HepG2 (cell line): ENCODE results near the gene ELMO2. TPM values are rescaled to one million over a fixed set of nuclear protein-coding genes. Genes with fewer than 3 reads are reported as not detected.

Source experiments
- DR1 ChIP-seq: sonication (generic); formaldehyde crosslinking; IDR thresholded peaks from 2 replicates; pipeline ENCODE4 v1.8.0; 2021; ENCODE audit warnings: mild to moderate bottlenecking, missing genetic modification reagents, inconsistent platforms
- EZH2 ChIP-seq: conservative IDR thresholded peaks from 2 replicates; pipeline ENCODE4 v1.6.1; 2012; ENCODE audit warnings: mild to moderate bottlenecking, low read depth, low read length, moderate library complexity
- HBP1 ChIP-seq: IDR thresholded peaks from 2 replicates; pipeline ENCODE4 v1.6.1; 2016; ENCODE audit warnings: low read depth, control low read depth
- HCFC1 ChIP-seq: fragments of 150-350 bp; IDR thresholded peaks from 2 replicates; pipeline ENCODE4 v1.6.1; 2014; ENCODE audit warnings: low read depth, low read length
- ISX ChIP-seq: sonication (generic); formaldehyde crosslinking; conservative IDR thresholded peaks from 2 replicates; pipeline ENCODE4 v1.5.0; 2020; ENCODE audit warnings: missing genetic modification reagents
- KDM2A ChIP-seq: sonication (generic); formaldehyde crosslinking; IDR thresholded peaks from 2 replicates; pipeline ENCODE4 v1.4.0; 2020; ENCODE audit warnings: low read depth, missing genetic modification reagents, borderline replicate concordance
- MED13 ChIP-seq: sonication (generic); formaldehyde crosslinking; IDR thresholded peaks from 2 replicates; pipeline ENCODE4 v1.5.0; 2020; ENCODE audit warnings: missing genetic modification reagents
- POLR2AphosphoS5 ChIP-seq: IDR thresholded peaks from 2 replicates; pipeline ENCODE4 v1.6.1; 2012; ENCODE audit warnings: low read depth, low read length
- SAP130 ChIP-seq: IDR thresholded peaks from 2 replicates; pipeline ENCODE4 v1.6.1; 2016; ENCODE audit warnings: low read depth
- SNAPC2 ChIP-seq: sonication (generic); formaldehyde crosslinking; IDR thresholded peaks from 2 replicates; pipeline ENCODE4 v1.8.1; 2022; ENCODE audit warnings: mild to moderate bottlenecking, missing genetic modification reagents
- SRSF1 ChIP-seq: fragments of 200-400 bp; formaldehyde crosslinking; optimal IDR thresholded peaks from 2 replicates; pipeline ENCODE3; 2017; ENCODE audit warnings: mild to moderate bottlenecking, low read depth, low read length, moderate library complexity
- U2AF1 ChIP-seq: fragments of 200-400 bp; formaldehyde crosslinking; optimal IDR thresholded peaks from 2 replicates; pipeline ENCODE3; 2017; ENCODE audit warnings: mild to moderate bottlenecking, low read depth, low read length
- ZBTB1 ChIP-seq: sonication (generic); formaldehyde crosslinking; IDR thresholded peaks from 2 replicates; pipeline ENCODE4 v1.4.0; 2020; ENCODE audit warnings: missing genetic modification reagents, borderline replicate concordance
- ZFY ChIP-seq: sonication (generic); formaldehyde crosslinking; IDR thresholded peaks from 2 replicates; pipeline ENCODE4 v1.4.0; 2020; ENCODE audit warnings: missing genetic modification reagents
- ZNF337 ChIP-seq: sonication (generic); formaldehyde crosslinking; IDR thresholded peaks from 2 replicates; pipeline ENCODE4 v1.5.1; 2020; ENCODE audit warnings: missing genetic modification reagents, low read depth, mild to moderate bottlenecking, borderline replicate concordance
- ZNF33A ChIP-seq: sonication (generic); formaldehyde crosslinking; IDR thresholded peaks from 2 replicates; pipeline ENCODE4 v1.5.1; 2020; ENCODE audit warnings: missing genetic modification reagents, mild to moderate bottlenecking, moderate library complexity, borderline replicate concordance
- ZNF800 ChIP-seq: sonication (generic); formaldehyde crosslinking; IDR thresholded peaks from 2 replicates; pipeline ENCODE4 v1.4.0; 2020; ENCODE audit warnings: missing genetic modification reagents
- polyA plus RNA-seq, 8 experiments: library from polyadenylated mRNA; depleted of rRNA in 3 of 8; stranded (reverse) in 7 of 8; unstranded in 1 of 8; fragments of >200 nt; fragmentation: Illumina TruSeq in 4 of 8; extraction: Trizol in 4 of 8; gene quantifications; 2 replicates each; pipeline versions ENCODE4 v1.2.1 to v1.2.3, GENCODE V29; 2011 to 2016; ENCODE audit warnings: low read depth in 4 of 8, missing spikeins in 1 of 8, mixed read lengths in 1 of 8; ENCODE audit not compliant: insufficient read depth in 1 of 8
- total RNA-seq, 5 experiments: library from RNA; depleted of rRNA; stranded (reverse); fragments of >200 nt; fragmentation: Illumina TruSeq; extraction: Trizol; gene quantifications; 2 replicates each; pipeline ENCODE4 v1.2.3, GENCODE V29; 2016; ENCODE audit warnings: low read depth in 1 of 5
- TF ChIP-seq, protein P1 (sequence below): sonication (generic); formaldehyde crosslinking; IDR thresholded peaks from 2 replicates; pipeline ENCODE4 v1.8.1; 2023; ENCODE audit warnings: mild to moderate bottlenecking, missing genetic modification reagents
- TF ChIP-seq, protein P2 (sequence below): sonication (generic); formaldehyde crosslinking; IDR thresholded peaks from 2 replicates; pipeline ENCODE4 v1.4.0; 2020; ENCODE audit warnings: mild to moderate bottlenecking, missing genetic modification reagents

Gene ELMO2
- total and polyA plus RNA-seq, 2 of the 13 experiments (the other 11 are each of a cell fraction or from before 2014, with no cell fraction given) = 30.6 to 35.7 TPM

DNA sequence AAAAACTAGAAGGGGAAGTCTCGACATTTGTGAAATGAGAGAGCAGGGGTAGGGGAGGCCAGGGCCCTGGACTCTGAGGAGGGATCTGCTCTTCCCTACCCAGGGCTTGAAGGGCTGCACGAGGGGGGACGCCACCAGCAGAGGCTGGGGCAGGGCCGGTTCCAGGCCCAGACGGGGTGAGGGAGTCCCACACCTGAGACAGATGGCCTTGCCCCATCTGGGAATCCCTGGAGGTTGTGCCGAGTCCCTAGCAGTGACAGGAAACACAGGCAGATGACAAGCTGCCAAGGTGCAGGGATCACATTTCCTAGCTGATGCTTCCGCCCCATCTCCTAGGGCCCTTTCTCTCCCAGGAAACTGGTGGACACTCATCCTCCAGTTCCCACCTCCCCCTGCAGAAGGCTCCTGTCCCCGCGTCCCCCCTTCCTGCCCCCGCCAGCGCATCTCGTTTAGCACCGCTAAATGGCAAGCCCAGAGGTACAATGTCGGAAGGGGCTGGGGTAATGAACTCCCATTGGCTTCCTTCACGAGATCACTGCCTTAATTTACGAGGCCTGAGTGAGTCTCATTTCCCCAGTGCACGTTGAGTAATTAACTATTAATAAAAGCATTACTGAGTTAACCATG, 63.0 kb downstream of the ELMO2 start (continued):
- TF ChIP-seq HCFC1 = no peak
- peak; percentile 24; the same call in 1 of the 2 replicates for TF ChIP-seq SAP130 (CRISPR knock-in tag)
- TF ChIP-seq SNAPC2 (CRISPR knock-in tag) = no peak
- no peak for TF ChIP-seq ZBTB1 (CRISPR knock-in tag)
- TF ChIP-seq KDM2A = peak; percentile 77; the same call in 1 of the 2 replicates
- no peak for TF ChIP-seq MED13 (CRISPR knock-in tag)
- TF ChIP-seq DR1 = no peak
- TF ChIP-seq ZNF800 = 0 out of 2 replicates have a peak, but pooled peaks have one; percentile 32
- TF ChIP-seq ZFY (CRISPR knock-in tag) = peak; percentile 40; the same call in 1 of the 2 replicates
- TF ChIP-seq, protein P1, sequence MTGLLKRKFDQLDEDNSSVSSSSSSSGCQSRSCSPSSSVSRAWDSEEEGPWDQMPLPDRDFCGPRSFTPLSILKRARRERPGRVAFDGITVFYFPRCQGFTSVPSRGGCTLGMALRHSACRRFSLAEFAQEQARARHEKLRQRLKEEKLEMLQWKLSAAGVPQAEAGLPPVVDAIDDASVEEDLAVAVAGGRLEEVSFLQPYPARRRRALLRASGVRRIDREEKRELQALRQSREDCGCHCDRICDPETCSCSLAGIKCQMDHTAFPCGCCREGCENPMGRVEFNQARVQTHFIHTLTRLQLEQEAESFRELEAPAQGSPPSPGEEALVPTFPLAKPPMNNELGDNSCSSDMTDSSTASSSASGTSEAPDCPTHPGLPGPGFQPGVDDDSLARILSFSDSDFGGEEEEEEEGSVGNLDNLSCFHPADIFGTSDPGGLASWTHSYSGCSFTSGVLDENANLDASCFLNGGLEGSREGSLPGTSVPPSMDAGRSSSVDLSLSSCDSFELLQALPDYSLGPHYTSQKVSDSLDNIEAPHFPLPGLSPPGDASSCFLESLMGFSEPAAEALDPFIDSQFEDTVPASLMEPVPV = no peak
- TF ChIP-seq ZNF337 (CRISPR knock-in tag) = no peak
- TF ChIP-seq U2AF1 = no peak
- TF ChIP-seq EZH2 = no peak
- TF ChIP-seq ZNF33A (CRISPR knock-in tag) = no peak
- TF ChIP-seq POLR2AphosphoS5 = no peak
- no peak for TF ChIP-seq SRSF1
- TF ChIP-seq ISX (CRISPR knock-in tag) = no peak
- TF ChIP-seq, protein P2, sequence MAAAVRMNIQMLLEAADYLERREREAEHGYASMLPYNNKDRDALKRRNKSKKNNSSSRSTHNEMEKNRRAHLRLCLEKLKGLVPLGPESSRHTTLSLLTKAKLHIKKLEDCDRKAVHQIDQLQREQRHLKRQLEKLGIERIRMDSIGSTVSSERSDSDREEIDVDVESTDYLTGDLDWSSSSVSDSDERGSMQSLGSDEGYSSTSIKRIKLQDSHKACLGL (CRISPR knock-in tag) = peak; percentile 10; the same call in 1 of the 2 replicates
- TF ChIP-seq HBP1 (CRISPR knock-in tag) = no peak
